K562 (cell line): ENCODE data around the gene SRRT. TPM values are rescaled to one million over a fixed set of nuclear protein-coding genes. Genes with fewer than 3 reads are reported as not detected.

ENCODE experiments used
- ARID3A ChIP-seq: IDR thresholded peaks from 2 replicates; pipeline ENCODE4 v1.6.1; 2012; ENCODE audit warnings: low read depth, low read length, improper control_type of control experiment, borderline replicate concordance
- MLLT1 ChIP-seq, 2 experiments: fragments of 450-650 bp; IDR thresholded peaks; 2 replicates each; pipeline ENCODE4 v1.6.1; 2016
- POLR2H ChIP-seq: IDR thresholded peaks from 2 replicates; pipeline ENCODE4 v1.6.1; 2016; ENCODE audit warnings: missing genetic modification characterization, low read depth, mild to moderate bottlenecking, control low read depth, missing compliant biosample characterization, moderate library complexity
- UBTF ChIP-seq, 2 experiments: IDR thresholded peaks; 2 replicates each; pipeline ENCODE4 v1.6.1; 2012; ENCODE audit warnings: improper control_type of control experiment in 2 of 2, low read depth in 2 of 2, low read length in 2 of 2, borderline replicate concordance in 1 of 2
- ZBTB26 ChIP-seq: fragments of 450-650 bp; formaldehyde crosslinking; IDR thresholded peaks from 2 replicates; pipeline ENCODE4 v1.4.0; 2022; ENCODE audit warnings: missing genetic modification characterization
- ZBTB40 ChIP-seq, 2 experiments: fragments of 450-650 bp in 1 of 2; sonication (generic) in 1 of 2; formaldehyde crosslinking in 1 of 2; IDR thresholded peaks; 2 replicates each; pipeline versions ENCODE4 v1.7.1 to v1.9.0; 2016 to 2022; ENCODE audit warnings: inconsistent platforms in 1 of 2, mild to moderate bottlenecking in 1 of 2, missing genetic modification reagents in 1 of 2
- ZNF696 ChIP-seq: fragments of 250-450 bp; sonication (Bioruptor Pico); conservative IDR thresholded peaks from 2 replicates; pipeline ENCODE4 v1.4.0; 2020; ENCODE audit warnings: mild to moderate bottlenecking, moderate library complexity
- polyA plus RNA-seq, 8 experiments: library from polyadenylated mRNA; depleted of rRNA in 4 of 8; stranded (reverse) in 5 of 8; unstranded in 3 of 8; fragments of >200 nt; fragmentation: Nextera tagmentation in 2 of 8; fragmentation: Illumina TruSeq in 1 of 8; extraction: Ambion mirVana in 2 of 8; extraction: Trizol in 1 of 8; gene quantifications; 2 replicates each; pipeline versions ENCODE4 v1.2.1 to v1.2.3, GENCODE V29; 2011 to 2014; ENCODE audit warnings: inconsistent platforms in 1 of 8, missing spikeins in 1 of 8
- total RNA-seq, 7 experiments: library from RNA; depleted of rRNA in 6 of 7; stranded (reverse); fragments of >200 nt in 6 of 7; fragmentation: Illumina TruSeq in 2 of 7; extraction: Trizol in 2 of 7; gene quantifications; 2 replicates each; pipeline versions ENCODE4 v1.2.1 to v1.2.3, GENCODE V29; 2011 to 2021; ENCODE audit warnings: low replicate concordance in 1 of 7

Gene SRRT
- total and polyA plus RNA-seq, 9 of the 15 experiments (the other 6 are each of a cell fraction or from before 2014, with no cell fraction given) = 10.3 to 263 (median 84.4) TPM

- TF ChIP-seq UBTF (IDR thresholded peaks at IDR 0.05; ENCODE audit: borderline replicate concordance in 1 of 2, low read depth in 2 of 2, low read length in 2 of 2) (no peak), ZBTB40 (IDR thresholded peaks at IDR 0.05) (peak; percentile 74), ZBTB40 (CRISPR knock-in tag; IDR thresholded peaks at IDR 0.05) (no peak), ZBTB26 (CRISPR knock-in tag) (peak; percentile 68), ARID3A (no peak), MLLT1 (IDR thresholded peaks at IDR 0.05) (no peak), POLR2H (tag) (no peak), ZNF696 (no peak)
Observed at GRCh38 chr7:100887516-100888290, 12.8 kb downstream of the SRRT start (continued).
